ENCODE data around the gene ATAD3C.
"Not testable (repeated sequence)": the region's sequence is repeated elsewhere in the genome, so short reads cannot be mapped to it uniquely, and the experiment has no call there.

ATAD3C gene

DNA sequence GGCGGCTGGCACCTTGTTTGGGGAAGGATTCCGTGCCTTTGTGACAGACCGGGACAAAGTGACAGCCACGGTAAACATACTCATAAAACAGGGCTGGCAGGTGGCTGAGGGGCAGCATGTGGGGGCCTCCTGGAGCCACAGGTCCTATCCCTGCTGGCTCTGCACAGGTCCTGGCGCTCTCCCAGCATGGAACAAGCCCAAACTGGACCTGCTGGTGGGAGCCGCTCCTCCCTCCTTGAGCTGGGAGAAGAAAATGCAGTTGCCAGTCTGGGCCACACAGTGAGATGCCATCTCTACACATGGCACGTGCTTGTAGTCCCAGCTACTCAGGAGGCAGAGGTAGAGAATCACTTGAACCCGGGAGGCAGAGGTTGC is 2.9 kb downstream of the ATAD3C start:
- FAIRE-seq, result not testable (repeated sequence)

DNA sequence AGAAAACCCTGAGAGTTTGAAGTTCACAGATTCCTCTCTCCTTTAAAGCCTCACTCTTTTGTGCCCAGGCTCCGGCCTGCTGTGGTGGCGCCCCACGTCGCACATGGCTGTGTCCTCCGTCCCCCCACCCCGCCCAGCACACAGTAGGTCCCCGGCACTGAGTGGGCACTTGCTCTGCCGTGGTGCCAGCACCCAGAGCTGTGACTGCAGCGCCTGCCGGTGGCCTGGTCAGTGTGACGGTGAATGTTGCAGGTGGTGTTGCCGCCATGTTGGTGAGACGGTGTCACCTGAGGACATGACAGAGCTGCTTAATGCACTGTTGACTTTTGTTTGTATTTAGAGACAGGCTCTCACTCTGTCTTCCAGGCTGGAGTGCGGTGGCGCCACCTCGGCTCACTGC is 3.4 kb downstream of the ATAD3C start:
- no peak for FAIRE-seq

DNA sequence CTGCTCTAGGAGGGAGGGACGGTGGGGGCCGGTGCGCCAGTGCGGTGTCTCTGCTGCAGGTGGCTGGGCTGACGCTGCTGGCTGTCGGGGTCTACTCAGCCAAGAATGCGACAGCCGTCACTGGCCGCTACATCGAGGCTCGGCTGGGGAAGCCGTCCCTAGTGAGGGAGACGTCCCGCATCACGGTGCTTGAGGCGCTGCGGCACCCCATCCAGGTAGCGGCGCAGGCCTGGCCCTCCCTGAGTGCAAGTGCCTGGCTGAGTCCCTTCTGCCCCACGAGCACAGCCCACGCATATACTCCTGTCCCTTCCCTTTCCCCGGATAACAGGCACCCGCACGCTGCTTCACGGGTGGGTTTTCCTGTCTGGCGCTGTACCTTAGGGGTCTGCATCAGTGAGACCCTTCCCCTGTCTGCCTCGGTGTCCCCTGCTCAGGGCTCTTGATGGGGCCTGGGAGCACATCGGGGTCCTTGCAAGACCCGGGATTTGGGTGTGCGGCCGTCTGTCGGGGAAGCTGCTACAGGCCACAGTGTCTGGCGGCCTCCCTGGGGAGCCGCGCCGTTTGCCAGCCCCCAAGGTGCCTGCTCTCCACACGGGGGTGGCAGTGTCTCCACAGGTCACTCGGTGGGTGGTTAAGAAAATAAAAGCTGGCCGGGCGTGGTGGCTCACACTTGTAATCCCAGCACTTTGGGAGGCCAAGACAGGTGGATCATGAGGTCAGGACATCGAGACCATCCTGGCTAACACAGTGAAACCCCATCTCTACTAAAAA is 5.0 kb downstream of the ATAD3C start:
- not testable (repeated sequence) for FAIRE-seq

DNA sequence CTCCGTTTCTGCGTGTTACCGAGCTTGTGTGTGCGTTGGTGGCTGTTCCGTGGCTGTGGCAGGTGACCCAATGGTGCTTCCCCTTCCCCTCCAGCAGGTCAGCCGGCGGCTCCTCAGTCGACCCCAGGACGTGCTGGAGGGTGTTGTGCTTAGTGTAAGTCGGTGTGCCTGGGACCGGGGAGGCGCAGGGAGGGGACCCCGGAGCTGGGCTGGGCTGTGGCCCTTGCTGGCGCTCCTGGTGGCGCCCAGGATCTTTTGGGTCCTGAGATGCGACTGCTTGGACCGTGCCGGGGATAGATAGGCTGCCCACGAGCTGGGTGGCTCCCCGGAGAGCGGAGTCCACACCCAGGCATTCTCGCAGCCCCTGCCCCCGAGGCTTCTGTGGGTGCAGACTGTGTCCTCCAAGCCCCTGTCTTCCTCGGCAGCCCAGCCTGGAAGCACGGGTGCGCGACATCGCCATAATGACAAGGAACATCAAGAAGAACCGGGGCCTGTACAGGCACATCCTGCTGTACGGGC is 5.9 kb downstream of the ATAD3C start:
- FAIRE-seq, result no peak

DNA sequence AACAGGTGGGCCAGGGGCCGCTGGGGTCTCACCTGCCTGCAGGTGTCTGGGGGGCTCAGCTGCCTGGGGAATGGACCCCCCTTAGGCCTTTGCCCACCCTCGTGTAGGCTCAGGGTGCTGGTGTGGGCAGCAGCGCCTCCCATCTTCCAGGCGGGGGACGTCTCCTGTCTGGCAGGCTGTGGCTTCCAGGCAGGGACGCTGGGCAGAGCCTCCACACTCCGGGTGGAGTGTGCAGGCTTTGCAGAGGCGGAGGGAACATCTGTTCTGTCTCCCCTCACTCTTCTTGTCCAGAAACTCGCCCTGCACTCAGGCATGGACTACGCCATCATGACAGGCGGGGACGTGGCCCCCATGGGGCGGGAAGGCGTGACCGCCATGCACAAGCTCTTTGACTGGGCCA is 6.4 kb downstream of the ATAD3C start:
- FAIRE-seq, result not testable (repeated sequence)

DNA sequence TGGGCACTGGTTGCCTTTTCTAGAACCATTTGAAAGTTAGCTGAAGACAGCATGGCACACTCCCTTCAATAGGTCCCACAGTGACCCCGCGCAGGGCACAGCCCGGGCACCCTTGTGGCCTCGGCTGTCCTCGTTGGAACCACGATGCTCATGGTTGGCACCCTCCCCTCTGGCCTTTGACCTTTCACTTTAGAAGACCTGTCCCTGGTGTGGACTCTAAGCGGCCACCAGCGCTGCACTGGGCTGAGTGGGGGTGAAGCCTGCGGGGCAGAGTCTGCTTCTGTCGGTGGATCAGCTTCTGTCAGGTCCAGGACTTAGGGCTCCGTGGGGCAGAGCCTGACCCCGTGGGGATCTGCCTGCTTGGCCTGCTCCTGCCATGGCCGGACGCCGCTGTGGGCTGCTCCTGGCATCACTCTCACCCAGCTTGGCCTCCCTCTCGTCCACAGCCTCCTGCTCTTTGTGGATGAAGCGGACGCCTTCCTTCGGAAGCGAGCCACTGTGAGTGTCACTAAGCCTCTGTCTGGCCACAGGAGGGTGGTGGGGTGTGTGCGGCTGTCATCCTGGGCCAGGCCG is 7.3 kb downstream of the ATAD3C start:
- not testable (repeated sequence) for FAIRE-seq

DNA sequence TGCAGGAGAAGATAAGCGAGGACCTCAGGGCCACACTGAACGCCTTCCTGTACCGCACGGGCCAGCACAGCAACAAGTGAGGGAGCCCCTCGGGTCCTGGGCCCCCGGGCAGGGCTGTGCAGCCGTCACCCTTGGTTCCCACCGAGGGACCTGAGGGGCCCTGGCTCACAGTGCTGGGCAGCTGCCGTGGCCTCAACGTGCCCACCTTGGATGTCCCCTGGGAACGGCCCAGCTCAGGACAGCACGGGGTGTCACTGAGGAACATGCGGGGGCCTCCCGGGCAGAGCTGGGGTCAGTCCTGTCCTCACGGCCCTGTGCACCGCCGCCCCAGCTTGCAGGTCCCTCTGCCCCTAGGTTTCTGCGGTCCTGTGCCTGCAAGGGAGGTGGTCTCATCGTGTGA is 9.7 kb downstream of the ATAD3C start:
- not testable (repeated sequence) for FAIRE-seq

DNA sequence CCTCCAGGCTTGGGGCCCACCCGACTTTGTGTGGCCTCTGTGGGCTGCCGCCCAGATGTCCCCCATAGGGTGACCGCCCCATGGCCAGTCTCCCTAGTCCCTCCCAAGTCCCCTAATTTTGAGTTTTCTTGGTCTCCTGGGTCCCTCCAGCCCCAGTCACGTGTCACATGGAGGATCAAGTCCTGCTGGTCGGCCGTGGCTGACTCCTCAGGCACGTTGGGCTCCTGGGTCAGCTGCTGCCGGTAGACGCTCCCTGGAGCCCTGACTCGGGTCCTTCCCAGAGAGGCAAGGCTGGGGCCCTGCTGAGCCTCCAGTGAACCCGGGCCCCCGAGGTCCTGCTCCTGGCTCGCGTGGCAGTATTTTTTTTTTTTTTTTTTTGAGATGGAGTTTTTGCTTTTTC is 10.2 kb downstream of the ATAD3C start:
- FAIRE-seq, result not testable (repeated sequence)

DNA sequence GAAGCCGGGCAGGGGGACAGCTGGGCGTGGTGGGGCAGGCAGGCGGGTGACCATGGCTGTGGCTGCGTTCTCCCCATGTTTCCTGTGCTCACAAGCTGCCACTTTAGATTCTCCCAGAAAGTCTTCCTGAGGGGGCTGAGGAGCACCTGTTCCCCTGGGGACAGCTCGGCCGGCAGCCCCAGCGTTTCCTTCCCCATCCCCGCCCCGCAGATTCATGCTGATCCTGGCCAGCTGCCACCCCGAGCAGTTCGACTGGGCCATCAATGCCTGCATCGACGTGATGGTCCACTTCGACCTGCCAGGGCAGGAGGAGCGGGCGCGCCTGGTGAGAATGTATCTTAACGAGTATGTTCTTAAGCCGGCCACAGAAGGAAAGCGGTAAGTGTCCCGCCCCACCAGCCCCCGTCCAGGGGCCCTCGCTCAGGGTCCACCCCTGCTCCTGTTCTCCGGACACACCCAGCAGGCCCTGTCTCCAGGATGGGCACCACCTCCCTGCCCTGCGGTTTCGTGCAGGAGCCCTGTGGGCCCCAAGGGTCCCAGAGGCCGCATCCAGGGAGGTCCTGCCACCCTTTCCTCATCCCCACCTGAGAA is 11.1 kb downstream of the ATAD3C start:
- FAIRE-seq, result no peak

DNA sequence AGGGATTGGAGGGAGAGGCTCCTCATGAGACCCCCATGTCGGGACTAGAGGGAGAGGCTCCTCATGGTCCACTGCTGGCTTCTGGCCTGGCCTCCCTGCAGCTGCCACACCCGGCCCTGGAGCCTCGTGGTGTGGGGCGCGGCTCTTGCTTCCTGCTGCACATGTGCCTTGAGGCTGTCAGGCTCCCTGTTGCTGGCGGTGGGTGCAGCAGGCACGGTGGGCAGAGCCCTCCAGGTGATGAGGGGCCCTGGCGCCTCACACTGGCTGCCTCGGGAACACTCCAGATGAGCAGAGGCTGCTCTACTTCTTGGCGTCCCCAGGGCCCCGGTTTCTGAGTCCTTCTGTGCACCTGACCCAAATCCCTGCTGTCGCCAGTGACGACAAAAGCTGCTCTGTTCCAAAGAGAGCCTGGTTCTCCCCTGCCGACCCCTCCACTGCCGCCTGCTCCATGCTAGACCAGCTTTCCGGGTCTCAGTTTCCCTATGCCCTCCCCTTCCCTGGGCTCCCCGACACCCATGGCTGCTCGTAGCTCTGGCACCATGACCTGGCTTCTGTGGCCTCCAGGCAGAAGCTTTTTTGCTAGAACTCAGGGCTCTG is 12.3 kb downstream of the ATAD3C start:
- FAIRE-seq, result no peak

DNA sequence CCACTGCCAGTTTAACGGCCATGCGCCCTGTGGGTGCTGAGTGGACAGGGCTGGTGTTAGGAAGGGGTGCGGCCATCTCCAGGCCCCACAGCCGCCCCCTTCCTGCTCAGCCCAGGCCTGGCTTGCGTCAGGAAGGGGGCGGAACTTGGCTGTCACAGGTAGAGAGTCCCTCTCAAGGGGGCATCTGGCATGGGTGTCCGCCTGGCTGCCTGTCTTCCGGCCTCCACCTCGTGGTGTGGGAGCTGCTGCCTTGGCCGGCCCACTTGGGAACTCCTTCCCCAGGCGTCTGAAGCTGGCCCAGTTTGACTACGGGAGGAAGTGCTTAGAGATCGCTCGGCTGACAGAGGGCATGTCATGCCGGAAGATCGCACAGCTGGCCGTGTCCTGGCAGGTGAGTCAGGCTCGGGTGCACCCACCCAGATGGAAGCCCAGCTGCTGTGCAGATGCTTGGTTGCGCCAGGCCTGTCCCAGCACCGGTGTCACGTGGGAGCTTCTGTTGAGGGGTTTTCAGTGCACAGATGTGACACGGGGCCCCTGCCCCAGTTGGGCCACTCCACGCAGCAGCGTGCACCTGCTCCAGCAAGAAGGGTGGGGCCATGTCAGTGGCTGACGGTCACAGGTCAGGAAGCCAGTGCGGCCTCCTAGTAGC is 13.0 kb downstream of the ATAD3C start:
- no peak for FAIRE-seq

DNA sequence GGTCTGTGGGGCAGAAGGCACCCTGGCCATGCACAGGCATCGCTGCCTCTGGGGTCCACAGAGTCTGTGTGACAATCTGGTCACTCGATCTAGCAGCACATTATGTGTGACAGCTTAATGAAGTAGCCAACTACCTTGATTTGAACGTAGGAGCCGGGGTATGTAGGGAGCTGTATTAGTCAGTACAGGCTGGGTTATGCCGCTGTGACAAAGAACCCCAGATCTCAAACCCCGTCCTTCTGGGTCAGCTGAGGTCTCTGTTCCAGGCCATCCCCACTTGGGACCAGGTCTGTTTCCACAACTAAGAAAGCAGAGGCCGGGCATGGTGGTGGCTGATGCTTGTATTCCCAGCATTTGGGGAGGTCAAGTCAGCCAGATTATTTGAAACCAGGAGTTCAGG is 13.8 kb downstream of the ATAD3C start:
- no peak for FAIRE-seq

DNA sequence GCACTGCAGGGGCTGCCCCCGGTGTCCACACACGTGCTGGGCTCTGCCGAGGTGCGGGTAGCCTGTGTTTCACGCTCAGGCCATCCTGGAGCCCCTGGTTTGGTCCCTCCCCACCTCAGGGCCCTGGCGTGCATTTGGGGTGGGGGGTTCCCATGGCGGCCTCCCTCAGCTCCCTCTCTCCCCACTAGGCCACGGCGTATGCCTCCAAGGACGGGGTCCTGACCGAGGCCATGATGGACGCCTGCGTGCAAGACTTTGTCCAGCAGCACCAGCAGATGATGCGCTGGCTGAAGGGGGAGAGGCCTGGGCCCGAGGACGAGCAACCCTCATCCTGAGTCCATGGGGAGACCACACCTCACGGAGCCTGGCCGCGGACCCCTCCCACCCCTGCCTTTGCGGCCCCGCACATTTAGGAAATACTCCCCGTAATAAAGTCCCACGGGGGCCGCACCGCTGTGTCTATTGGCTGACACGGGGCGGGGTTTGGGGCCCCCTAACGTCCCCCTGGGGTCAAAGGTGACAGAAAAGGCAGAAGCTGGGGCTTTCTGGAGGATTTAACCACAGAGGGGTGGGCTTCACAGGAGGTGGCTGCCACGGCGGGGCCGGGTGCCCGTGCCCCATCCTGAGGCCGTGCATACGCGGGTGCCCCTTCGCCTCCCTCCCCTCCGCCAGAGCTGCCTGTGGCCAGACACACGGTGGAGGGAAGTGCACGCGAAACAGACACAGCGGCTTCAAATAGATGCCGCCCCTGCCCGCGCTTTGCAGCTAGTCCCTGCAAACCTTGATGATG is 18.9 kb downstream of the ATAD3C start:
- FAIRE-seq, result not testable (repeated sequence)

DNA sequence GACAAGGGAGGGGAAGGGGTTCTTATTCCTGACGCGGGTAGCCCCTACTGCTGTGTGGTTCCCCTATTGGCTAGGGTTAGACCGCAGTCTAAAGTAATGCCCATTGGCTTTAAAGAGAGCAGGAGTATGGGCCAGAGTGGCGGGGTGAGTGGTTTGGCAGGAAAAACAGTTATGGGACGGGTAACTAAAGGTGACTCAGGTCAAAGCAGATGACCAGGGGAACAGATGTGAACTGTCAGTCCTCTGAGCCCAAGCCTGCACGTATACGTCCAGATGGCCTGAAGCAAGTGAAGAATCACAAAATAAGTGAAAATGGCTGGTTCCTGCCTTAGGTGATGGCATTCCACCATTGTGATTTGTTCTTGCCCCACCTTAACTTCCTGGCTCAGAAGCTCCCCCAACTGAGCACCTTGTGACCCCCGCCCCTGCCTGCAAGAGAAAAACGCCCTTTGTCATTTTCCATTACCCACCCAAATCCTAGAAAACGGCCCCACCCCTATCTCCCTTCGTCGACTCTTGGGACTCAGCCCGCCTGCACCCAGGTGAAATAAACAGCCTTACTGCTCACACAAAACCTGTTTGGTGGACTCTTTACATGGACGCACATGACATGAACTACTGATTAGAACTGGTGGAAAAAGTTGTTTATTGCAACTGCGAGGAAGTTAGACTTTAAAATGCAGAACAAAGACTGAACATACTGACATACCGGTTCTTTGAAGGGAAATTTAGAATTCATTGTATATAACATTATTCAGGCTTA is 21.3 kb downstream of the ATAD3C start:
- FAIRE-seq, result no peak

DNA sequence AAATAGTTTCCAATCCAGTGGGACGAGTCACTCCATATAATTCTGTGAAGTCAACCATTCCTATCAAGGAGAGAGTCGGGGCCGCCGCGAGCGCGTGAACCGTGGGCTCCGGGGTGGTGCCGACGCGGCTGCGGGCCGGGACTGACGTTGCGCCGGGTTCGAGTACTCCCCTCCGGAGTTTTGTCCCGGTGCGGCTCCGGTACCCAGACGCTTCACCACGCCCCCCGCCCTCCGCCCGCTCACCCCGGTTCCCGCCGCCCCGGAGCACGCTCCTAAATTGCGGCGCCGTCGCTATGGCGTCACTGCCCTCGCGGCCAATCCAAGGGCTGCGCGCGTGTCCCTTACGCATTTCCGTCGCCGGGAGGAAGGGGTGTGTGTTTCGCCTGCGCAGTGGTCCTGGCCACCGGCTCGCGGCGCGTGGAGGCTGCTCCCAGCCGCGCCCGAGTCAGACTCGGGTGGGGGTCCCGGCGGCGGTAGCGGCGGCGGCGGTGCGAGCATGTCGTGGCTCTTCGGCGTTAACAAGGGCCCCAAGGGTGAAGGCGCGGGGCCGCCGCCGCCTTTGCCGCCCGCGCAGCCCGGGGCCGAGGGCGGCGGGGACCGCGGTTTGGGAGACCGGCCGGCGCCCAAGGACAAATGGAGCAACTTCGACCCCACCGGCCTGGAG is 22.0 kb downstream of the ATAD3C start, which contains the start of gene ATAD3B:
Gene ATAD3B, plus strand, starts transcription at position 377 of the 664 bp plus-strand sequence. Its CDS starts 120 bp downstream, at position 497.
- FAIRE-seq, result no peak

DNA sequence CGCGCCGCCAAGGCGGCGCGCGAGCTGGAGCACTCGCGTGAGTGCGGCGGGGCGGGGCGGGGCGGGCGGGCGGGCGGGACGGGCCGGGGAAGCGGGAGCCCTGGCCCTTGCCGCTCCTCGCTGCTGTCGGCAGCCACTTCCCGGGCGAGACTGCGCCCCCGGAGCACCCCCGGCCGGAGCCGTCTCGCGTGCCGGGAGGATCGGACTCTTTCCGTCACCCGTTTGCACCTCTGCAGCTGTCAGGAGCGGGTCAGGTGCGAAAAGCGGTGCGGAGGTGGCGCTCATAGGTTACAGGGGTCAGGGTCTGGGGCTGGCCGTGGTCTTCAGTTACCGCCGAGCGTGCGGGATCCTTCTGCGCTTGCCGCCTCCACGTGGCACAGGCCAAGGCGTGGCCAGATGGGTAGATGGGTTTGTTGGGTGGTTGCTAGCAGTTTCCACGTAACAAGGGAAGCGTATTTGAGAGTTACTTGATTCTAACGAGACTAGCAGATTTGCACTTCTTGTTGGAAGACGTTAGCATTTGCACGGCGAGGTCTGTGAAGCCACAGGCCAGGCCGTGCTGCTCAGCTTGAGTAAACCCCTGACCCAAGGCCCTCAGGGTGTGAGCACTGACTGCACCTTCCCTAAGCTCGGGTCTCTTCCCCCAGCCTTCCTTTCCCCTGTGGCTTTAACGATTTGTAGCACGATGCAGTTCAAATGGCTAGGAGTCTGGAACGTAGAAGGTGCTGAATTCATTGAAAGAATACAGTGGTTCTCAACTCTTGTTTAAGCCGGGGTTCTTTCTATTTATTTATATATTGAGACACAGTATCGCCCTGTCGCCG is 22.8 kb downstream of the ATAD3C start:
- not testable (repeated sequence) for FAIRE-seq

DNA sequence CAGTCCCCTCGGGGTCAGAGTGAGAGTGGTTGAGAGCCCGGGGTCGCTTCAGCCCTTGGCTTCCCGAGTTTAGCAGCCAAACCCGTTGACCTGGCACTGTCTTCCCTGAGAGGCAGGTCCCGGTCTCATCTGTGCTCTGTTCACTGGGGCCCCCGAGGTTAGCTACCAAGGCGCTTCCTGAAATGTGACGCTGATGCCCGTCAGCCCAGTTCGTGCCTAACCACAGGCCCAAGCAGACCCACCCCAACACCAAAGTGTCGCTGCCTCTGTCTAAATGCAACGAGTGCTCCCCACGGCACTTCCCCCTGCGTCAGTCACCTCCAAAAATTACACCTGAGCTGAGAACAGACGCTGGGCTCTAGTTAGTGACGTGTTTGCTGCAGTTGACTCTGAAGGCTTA is 26.5 kb downstream of the ATAD3C start:
- FAIRE-seq, result not testable (repeated sequence)

DNA sequence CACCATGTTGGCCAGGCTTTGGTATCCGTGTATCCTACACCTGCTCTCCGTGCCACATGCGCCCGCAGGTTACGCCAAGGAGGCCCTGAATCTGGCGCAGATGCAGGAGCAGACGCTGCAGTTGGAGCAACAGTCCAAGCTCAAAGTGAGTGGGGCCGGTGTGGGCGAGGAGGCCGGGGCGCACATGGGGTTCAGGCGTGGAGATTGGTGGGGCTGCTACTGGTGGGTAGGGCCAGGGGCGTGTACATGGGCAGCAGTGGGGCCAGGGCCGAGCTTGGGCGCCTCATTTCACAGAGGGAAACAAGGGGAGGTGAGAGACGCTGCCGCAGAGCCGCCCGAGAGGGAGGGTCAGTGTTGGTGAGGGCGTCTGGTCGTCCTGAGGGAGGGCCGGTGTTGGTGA is 27.7 kb downstream of the ATAD3C start:
- FAIRE-seq, result no peak

DNA sequence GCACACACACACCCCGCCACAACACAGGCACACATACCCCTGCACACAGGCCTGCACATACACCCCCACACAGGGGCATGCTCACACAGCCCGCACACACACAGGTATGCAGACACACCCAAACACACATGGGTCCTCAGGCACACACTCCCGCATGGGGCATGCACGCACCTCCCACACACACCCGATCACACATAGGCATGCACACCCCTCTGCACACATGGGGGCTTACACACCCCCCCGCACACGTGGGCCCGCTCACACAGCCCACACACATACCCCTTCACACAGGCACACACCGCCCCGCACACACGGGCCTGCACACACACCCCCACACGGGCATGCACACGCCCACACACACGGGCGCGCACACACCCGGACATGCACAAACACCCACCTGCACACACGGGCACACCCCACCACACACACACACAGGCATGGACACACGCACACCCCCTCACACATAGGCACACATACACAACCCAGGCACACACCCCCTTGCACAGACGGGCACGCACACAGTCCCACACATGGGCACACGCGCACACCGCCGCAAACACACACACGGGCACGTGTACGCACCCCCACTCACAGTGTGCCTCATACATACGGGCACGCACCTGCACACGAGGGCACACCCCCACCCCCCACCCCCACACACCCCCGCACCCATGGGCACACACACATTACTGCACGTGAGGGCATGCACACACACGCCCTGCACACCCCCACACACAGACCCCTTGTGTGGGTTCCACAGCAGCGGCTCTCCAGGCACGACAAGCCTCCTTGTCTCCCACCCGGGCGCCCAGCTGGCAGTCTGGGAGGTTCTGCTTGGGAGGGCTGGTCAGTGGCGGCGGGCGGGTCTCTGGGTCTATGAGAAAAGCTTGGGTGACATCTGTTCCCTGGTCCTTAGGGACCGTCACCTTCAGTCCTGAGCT is 30.3 kb downstream of the ATAD3C start:
- FAIRE-seq, result no peak
